Mesendoderm (in vitro differentiated cells): ENCODE data around the gene LMO1.

Experiments
- DNase-seq: peaks from one replicate; pipeline ENCODE4 v3.0.0; 2013
- H2AK5ac ChIP-seq: 2 replicates; pipeline ENCODE4 v1.6.1; 2013; ENCODE audit warnings: low read length, inconsistent platforms
- H2BK120ac ChIP-seq: 2 replicates; pipeline ENCODE4 v1.6.1; 2013; ENCODE audit warnings: low read depth, mild to moderate bottlenecking, low read length, moderate library complexity, mixed read lengths
- H2BK15ac ChIP-seq: replicated peaks from 2 replicates; pipeline ENCODE4 v1.6.1; 2013; ENCODE audit warnings: low read depth, mild to moderate bottlenecking, moderate library complexity
- H2BK5ac ChIP-seq: 2 replicates; pipeline ENCODE4 v1.6.1; 2013; ENCODE audit warnings: low read length, inconsistent platforms
- H3K18ac ChIP-seq: 2 replicates; pipeline ENCODE4 v1.6.1; 2013; ENCODE audit warnings: mild to moderate bottlenecking, low read length, mixed read lengths
- H3K23ac ChIP-seq: one replicate; pipeline ENCODE4 v1.6.1; 2013; ENCODE audit warnings: low read length
- H3K27ac ChIP-seq: 2 replicates; pipeline ENCODE4 v1.5.1; 2013; ENCODE audit warnings: low read depth, mild to moderate bottlenecking, inconsistent platforms, low read length, moderate library complexity
- H3K27me3 ChIP-seq: 2 replicates; pipeline ENCODE4 v1.6.1; 2013; ENCODE audit warnings: low read length, control low read depth, mild to moderate bottlenecking, inconsistent platforms; ENCODE audit not compliant: insufficient read depth, poor library complexity
- H3K36me3 ChIP-seq: 2 replicates; pipeline ENCODE4 v1.6.1; 2013; ENCODE audit warnings: low read length, inconsistent platforms; ENCODE audit not compliant: control insufficient read depth, insufficient read depth
- H3K4ac ChIP-seq: one replicate; pipeline ENCODE4 v1.6.1; 2013; ENCODE audit warnings: low read depth, mild to moderate bottlenecking, low read length, moderate library complexity
- H3K4me1 ChIP-seq: 2 replicates; pipeline ENCODE4 v1.6.1; 2013; ENCODE audit warnings: low read depth, low read length, inconsistent platforms; ENCODE audit not compliant: control insufficient read depth
- H3K4me2 ChIP-seq: 2 replicates; pipeline ENCODE4 v1.6.1; 2013; ENCODE audit warnings: low read length
- H3K4me3 ChIP-seq: 2 replicates; pipeline ENCODE4 v1.5.1; 2013; ENCODE audit warnings: mild to moderate bottlenecking, low read length
- H3K56ac ChIP-seq: one replicate; pipeline ENCODE4 v1.6.1; 2013; ENCODE audit warnings: low read length
- H3K79me1 ChIP-seq: 2 replicates; pipeline ENCODE4 v1.6.1; 2013; ENCODE audit warnings: low read length, inconsistent platforms
- H3K79me2 ChIP-seq: 2 replicates; pipeline ENCODE4 v1.6.1; 2013; ENCODE audit warnings: mild to moderate bottlenecking, low read length; ENCODE audit not compliant: control insufficient read depth, insufficient read depth
- H3K9ac ChIP-seq: 2 replicates; pipeline ENCODE4 v1.6.1; 2013; ENCODE audit warnings: low read length, inconsistent platforms
- H4K5ac ChIP-seq: one replicate; pipeline ENCODE4 v1.6.1; 2013; ENCODE audit warnings: low read length
- H4K8ac ChIP-seq: one replicate; pipeline ENCODE4 v1.6.1; 2013; ENCODE audit warnings: low read depth, mild to moderate bottlenecking, control low read depth, low read length, moderate library complexity
- WGBS: extraction: QIAGEN DNeasy Blood & Tissue Kit; methylation state at CpG from one replicate; pipeline ENCODE4 v1.1.7; 2013; ENCODE audit warnings: low lambda C conversion rate, missing lambda C conversion rate; ENCODE audit not compliant: insufficient coverage; ENCODE audit errors: extremely low coverage; 5-methylcytosine and 5-hydroxymethylcytosine counted together

The LMO1 gene

GRCh38 chr11:8229299-8230177 is 34.1 kb downstream of the LMO1 start:
- Histone ChIP-seq H3K36me3 (no peaks in the 10 kb centered on the region), H3K4me3 (no peak overlapping the region), H3K9ac (no peak overlapping the region), H4K5ac (no peak overlapping the region), H2BK15ac (no peak overlapping the region), H3K23ac (no peak overlapping the region), H3K4me2 (no peak overlapping the region), H3K56ac (no peak overlapping the region), H3K79me1 (no peaks in the 10 kb centered on the region), H4K8ac (no peak overlapping the region), H2AK5ac (no peak overlapping the region), H2BK5ac (no peak overlapping the region), H3K4me1 (no peaks in the 10 kb centered on the region), H2BK120ac (no peak overlapping the region), H3K79me2 (no peaks in the 10 kb centered on the region), H3K27me3 (no peaks in the 10 kb centered on the region), H3K18ac (no peak overlapping the region), H3K27ac (no peak overlapping the region), H3K4ac (no peak overlapping the region)
- WGBS, result no CpG with 5 or more reads among the region's 9 CpGs
- DNase-seq, result no peak

DNA sequence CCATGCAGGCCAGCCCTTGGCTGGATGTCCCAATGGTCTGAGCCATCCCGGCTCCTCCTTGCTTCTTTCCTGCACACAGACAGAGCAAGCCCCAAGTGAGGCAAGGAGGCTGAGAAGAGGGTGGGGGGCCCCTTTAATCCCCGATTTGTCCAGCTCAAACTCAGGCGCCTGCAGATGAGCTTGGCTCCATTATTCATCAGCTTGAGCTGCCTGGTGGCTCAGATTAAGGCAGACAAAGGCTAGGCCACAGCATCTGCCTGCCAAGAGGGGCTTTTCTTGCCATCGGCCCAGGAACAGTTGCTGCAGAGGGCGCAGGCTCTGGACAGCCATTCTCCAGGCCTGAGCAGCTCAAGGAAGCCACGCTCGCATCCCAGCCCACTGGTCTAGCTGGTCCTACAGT is 35.4 kb downstream of the LMO1 start:
- no peak overlapping the region for H3K23ac ChIP-seq
- no peak overlapping the region for H2BK15ac ChIP-seq
- no peak overlapping the region for H3K4ac ChIP-seq
- no peak overlapping the region for H2BK120ac ChIP-seq
- no peak overlapping the region for H2BK5ac ChIP-seq
- H3K79me1 ChIP-seq, result no peaks in the 10 kb centered on the region
- no peaks in the 10 kb centered on the region for H3K27me3 ChIP-seq
- H2AK5ac ChIP-seq, result no peak overlapping the region
- no peak overlapping the region for H3K9ac ChIP-seq
- H3K4me1 ChIP-seq, result no peaks in the 10 kb centered on the region
- no peaks in the 10 kb centered on the region for H3K79me2 ChIP-seq
- no peak for DNase-seq
- no peak overlapping the region for H4K8ac ChIP-seq
- H4K5ac ChIP-seq, result no peak overlapping the region
- no peak overlapping the region for H3K4me2 ChIP-seq
- H3K18ac ChIP-seq, result no peak overlapping the region
- no CpG with 5 or more reads among the region's 7 CpGs for WGBS
- no peak overlapping the region for H3K4me3 ChIP-seq
- no peak overlapping the region for H3K27ac ChIP-seq
- H3K36me3 ChIP-seq, result no peaks in the 10 kb centered on the region
- no peak overlapping the region for H3K56ac ChIP-seq

DNA sequence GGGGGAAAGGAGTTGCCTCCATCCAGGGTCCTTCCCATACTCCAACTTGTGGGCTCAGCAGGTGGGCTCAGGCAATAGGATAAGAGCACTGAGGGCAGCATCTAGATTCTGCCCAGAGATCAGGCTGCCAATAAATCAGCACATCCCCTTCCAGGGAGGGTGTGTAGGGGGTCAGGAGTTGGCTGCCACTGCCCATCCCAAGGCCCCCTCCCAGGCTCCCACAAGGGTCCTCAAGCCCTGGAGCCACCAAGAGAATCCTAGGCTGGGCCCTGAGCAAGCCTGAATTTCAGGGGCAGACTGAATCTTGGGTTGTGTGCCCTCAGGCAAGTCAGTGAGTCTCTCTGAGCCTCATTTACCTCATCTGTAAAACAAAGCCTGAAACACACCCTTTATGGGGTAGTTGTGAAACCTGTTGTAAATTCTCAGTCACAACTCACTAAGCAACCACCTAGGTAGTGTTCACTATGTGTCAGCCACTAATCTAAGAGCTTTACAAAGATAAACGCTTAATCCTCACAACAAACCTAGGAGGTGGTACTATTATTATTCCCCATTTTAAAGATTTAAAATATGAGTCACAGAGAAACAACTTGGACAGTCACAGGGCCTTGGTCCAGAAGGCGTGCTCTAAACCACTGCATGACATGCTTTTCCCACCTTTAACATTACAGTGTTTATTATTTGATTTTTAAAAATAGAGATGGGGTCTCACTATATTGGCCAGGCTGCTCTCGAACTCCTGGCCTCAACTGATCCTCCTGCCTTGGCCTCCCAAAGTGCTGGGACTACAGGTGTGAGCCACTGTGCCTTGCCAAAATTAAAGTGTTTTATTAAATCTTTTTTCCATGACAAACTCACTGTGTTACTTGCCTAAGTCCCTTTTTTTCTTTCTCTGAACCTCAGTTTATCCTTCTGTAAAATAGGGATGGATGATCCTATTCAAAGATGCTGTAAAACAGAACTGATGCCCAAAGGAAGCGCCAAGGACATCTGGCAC is 36.2 kb downstream of the LMO1 start:
- H3K4me3 ChIP-seq, result no peak overlapping the region
- peak overlapping the region; percentile 15 for H3K56ac ChIP-seq
- H3K23ac ChIP-seq, result no peak overlapping the region
- WGBS, result no CpG with 5 or more reads among the region's 4 CpGs
- peak; percentile 62 for DNase-seq
- no peaks in the 10 kb centered on the region for H3K79me2 ChIP-seq
- no peak overlapping the region for H4K5ac ChIP-seq
- H3K36me3 ChIP-seq, result no peaks in the 10 kb centered on the region
- no peak overlapping the region for H4K8ac ChIP-seq
- no peaks in the 10 kb centered on the region for H3K27me3 ChIP-seq
- H2AK5ac ChIP-seq, result no peak overlapping the region
- H3K4ac ChIP-seq, result no peak overlapping the region
- no peak overlapping the region for H3K9ac ChIP-seq
- H2BK5ac ChIP-seq, result no peak overlapping the region
- no peaks in the 10 kb centered on the region for H3K4me1 ChIP-seq
- no peaks in the 10 kb centered on the region for H3K79me1 ChIP-seq
- no peak overlapping the region for H2BK120ac ChIP-seq
- no peak overlapping the region for H3K27ac ChIP-seq
- H2BK15ac ChIP-seq, result no peak overlapping the region
- H3K18ac ChIP-seq, result no peak overlapping the region
- H3K4me2 ChIP-seq, result no peak overlapping the region

DNA sequence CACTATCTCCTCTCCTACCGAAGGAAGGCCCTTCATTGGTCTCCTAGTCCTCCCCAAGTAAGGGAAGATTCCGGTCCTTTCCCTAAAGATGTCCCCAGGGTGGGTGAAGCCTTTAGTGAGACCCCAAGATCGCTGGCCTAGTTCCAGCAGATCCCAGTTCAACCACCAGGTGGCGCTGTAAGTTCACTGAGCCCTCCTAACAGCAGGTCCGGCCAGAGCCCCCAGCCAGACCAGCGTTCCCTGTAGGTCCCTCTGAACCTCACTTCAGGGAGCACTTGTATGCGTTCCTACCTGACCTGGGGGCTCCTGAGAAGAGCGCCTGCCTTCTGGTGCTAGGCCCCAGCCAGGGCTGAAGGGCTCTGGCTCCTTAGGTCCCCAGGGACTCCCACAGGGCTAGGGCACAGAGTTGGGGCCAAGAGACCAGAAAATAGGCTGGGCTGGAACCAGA is 38.1 kb downstream of the LMO1 start:
- no peak overlapping the region for H2AK5ac ChIP-seq
- H3K79me1 ChIP-seq, result no peaks in the 10 kb centered on the region
- no peak overlapping the region for H3K56ac ChIP-seq
- H3K36me3 ChIP-seq, result no peaks in the 10 kb centered on the region
- no peaks in the 10 kb centered on the region for H3K79me2 ChIP-seq
- no peak overlapping the region for H3K4me3 ChIP-seq
- H4K5ac ChIP-seq, result no peak overlapping the region
- WGBS, result no CpG with 5 or more reads among the region's 8 CpGs
- H4K8ac ChIP-seq, result no peak overlapping the region
- DNase-seq, result peak; percentile 82
- no peaks in the 10 kb centered on the region for H3K4me1 ChIP-seq
- H2BK120ac ChIP-seq, result no peak overlapping the region
- no peak overlapping the region for H3K18ac ChIP-seq
- no peak overlapping the region for H2BK15ac ChIP-seq
- no peak overlapping the region for H3K4ac ChIP-seq
- no peak overlapping the region for H3K23ac ChIP-seq
- H3K27me3 ChIP-seq, result no peaks in the 10 kb centered on the region
- no peak overlapping the region for H3K9ac ChIP-seq
- H3K4me2 ChIP-seq, result no peak overlapping the region
- H3K27ac ChIP-seq, result no peak overlapping the region
- no peak overlapping the region for H2BK5ac ChIP-seq

- WGBS, result no CpG with 5 or more reads among the region's 2 CpGs
- H3K4me1 ChIP-seq, result no peaks in the 10 kb centered on the region
- H3K4ac ChIP-seq, result no peak overlapping the region
- H2BK15ac ChIP-seq, result no peak overlapping the region
- no peak overlapping the region for H2AK5ac ChIP-seq
- no peak overlapping the region for H3K4me2 ChIP-seq
- H3K23ac ChIP-seq, result no peak overlapping the region
- no peak overlapping the region for H4K5ac ChIP-seq
- H4K8ac ChIP-seq, result no peak overlapping the region
- no peaks in the 10 kb centered on the region for H3K79me2 ChIP-seq
- no peaks in the 10 kb centered on the region for H3K79me1 ChIP-seq
- no peak overlapping the region for H3K27ac ChIP-seq
- no peak overlapping the region for H2BK5ac ChIP-seq
- H3K4me3 ChIP-seq, result no peak overlapping the region
- H2BK120ac ChIP-seq, result no peak overlapping the region
- H3K9ac ChIP-seq, result no peak overlapping the region
- no peak for DNase-seq
- no peak overlapping the region for H3K56ac ChIP-seq
- H3K27me3 ChIP-seq, result no peaks in the 10 kb centered on the region
- H3K18ac ChIP-seq, result no peak overlapping the region
- no peaks in the 10 kb centered on the region for H3K36me3 ChIP-seq
These were observed 39.0 kb downstream of the LMO1 start for GRCh38 chr11:8224711-8225110.
